ENCODE results near the gene EN1.
A peak's percentile ranks its signal among the peaks of the same experiment; 100 is the strongest.

DNA sequence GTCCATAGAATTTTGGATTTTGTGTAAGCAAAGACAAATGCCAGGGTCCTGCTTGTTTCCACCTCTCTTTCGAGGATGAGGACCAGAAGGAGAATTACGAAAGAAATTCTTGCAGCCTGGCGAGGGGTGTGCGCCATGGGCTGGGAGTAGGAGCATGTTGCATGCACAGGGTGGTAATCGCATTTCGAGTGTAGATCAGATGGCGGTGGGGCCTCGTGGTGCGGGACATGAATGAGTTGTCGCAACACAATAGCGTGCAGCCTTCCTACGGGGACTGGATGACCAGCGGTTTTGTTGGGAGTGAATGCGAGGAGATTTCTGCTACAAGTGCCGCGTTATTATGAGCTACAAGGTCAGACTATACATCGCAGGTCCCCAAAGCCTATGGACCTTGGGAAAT, 4.2 kb upstream of the EN1 start:
- TF ChIP-seq, protein P1, sequence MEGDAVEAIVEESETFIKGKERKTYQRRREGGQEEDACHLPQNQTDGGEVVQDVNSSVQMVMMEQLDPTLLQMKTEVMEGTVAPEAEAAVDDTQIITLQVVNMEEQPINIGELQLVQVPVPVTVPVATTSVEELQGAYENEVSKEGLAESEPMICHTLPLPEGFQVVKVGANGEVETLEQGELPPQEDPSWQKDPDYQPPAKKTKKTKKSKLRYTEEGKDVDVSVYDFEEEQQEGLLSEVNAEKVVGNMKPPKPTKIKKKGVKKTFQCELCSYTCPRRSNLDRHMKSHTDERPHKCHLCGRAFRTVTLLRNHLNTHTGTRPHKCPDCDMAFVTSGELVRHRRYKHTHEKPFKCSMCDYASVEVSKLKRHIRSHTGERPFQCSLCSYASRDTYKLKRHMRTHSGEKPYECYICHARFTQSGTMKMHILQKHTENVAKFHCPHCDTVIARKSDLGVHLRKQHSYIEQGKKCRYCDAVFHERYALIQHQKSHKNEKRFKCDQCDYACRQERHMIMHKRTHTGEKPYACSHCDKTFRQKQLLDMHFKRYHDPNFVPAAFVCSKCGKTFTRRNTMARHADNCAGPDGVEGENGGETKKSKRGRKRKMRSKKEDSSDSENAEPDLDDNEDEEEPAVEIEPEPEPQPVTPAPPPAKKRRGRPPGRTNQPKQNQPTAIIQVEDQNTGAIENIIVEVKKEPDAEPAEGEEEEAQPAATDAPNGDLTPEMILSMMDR (conservative IDR thresholded peaks at IDR 0.05; ENCODE audit: low read depth in 2 of 2): no peak
- peak; percentile 77 for TF ChIP-seq EZH2phosphoT487 (IDR thresholded peaks at IDR 0.05; ENCODE audit: unreplicated experiment)

Measured in GM23338 (cell line).